ENCODE data around the gene ACBD5.
"Not testable (repeated sequence)": the region's sequence is repeated elsewhere in the genome, so short reads cannot be mapped to it uniquely, and the experiment has no call there.

ACBD5 gene

DNA sequence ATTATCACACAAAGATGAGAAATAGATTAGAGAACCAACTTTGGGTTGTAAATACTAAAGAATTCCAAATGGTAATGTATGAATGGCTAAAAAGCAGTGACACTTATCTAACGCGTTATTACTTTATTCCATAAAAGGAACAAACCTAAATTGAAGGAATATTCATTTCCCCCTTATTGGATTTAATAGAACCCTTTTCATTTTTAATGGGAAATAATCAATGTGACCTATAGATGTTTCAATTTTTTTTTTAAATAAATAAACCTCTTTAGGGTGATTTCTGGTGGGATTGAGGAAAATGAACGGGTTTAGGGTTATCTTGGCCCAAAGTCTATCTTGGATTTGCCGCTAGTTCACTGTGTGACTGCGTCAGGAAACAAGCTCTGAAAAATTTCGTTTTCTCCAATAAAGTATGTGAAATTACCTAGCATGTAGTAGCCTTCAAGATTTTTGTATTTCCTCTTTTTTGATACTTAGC is 1.9 kb upstream of the ACBD5 start:
- Mint-ChIP-seq H3K27ac (peak overlapping the region; percentile 99), H3K4me3 (peak overlapping the region; percentile 92), H3K27me3 (ENCODE audit: low read depth, poor library complexity) (peaks cover 4% of the 10 kb centered on the region), H3K4me1 (peaks cover 59% of the 10 kb centered on the region), H3K36me3 (ENCODE audit: low read depth) (peaks cover 3% of the 10 kb centered on the region), H3K9me3 (no peaks in the 10 kb centered on the region)
- no peak for DNase-seq
- no peak for TF ChIP-seq CTCF (IDR thresholded peaks at IDR 0.05)

- Mint-ChIP-seq H3K4me3 (peak overlapping the region; percentile 92), H3K27ac (peak overlapping the region; percentile 99), H3K27me3 (ENCODE audit: low read depth, poor library complexity) (peaks cover 4% of the 10 kb centered on the region), H3K9me3 (no peaks in the 10 kb centered on the region), H3K4me1 (peaks cover 59% of the 10 kb centered on the region), H3K36me3 (ENCODE audit: low read depth) (peaks cover 3% of the 10 kb centered on the region)
- peak; percentile 91 for DNase-seq
- TF ChIP-seq CTCF (IDR thresholded peaks at IDR 0.05), result peak; percentile 17
These were observed 1.3 kb upstream of the ACBD5 start for GRCh38 chr10:27241652-27242472.

- DNase-seq, result peak; percentile 32
- H3K4me3 Mint-ChIP-seq, result peak overlapping the region; percentile 92
- TF ChIP-seq CTCF (IDR thresholded peaks at IDR 0.05), result no peak
- H3K36me3 Mint-ChIP-seq (ENCODE audit: low read depth), result peaks cover 3% of the 10 kb centered on the region
- peak overlapping the region; percentile 99 for H3K27ac Mint-ChIP-seq
- H3K4me1 Mint-ChIP-seq, result peaks cover 54% of the 10 kb centered on the region
- H3K27me3 Mint-ChIP-seq (ENCODE audit: low read depth, poor library complexity), result peaks cover 3% of the 10 kb centered on the region
- no peaks in the 10 kb centered on the region for H3K9me3 Mint-ChIP-seq
These were observed 534 bp upstream of the ACBD5 start for GRCh38 chr10:27241010-27241651.

GRCh38 chr10:27237531-27237930 is 3.1 kb downstream of the ACBD5 start:
- Mint-ChIP-seq H3K36me3 (ENCODE audit: low read depth) (peaks cover 17% of the 10 kb centered on the region), H3K4me1 (peaks cover 24% of the 10 kb centered on the region)
- not testable (repeated sequence) for H3K9me3 Mint-ChIP-seq; H3K4me3 Mint-ChIP-seq; H3K27ac Mint-ChIP-seq; DNase-seq; H3K27me3 Mint-ChIP-seq (ENCODE audit: low read depth, poor library complexity)

DNA sequence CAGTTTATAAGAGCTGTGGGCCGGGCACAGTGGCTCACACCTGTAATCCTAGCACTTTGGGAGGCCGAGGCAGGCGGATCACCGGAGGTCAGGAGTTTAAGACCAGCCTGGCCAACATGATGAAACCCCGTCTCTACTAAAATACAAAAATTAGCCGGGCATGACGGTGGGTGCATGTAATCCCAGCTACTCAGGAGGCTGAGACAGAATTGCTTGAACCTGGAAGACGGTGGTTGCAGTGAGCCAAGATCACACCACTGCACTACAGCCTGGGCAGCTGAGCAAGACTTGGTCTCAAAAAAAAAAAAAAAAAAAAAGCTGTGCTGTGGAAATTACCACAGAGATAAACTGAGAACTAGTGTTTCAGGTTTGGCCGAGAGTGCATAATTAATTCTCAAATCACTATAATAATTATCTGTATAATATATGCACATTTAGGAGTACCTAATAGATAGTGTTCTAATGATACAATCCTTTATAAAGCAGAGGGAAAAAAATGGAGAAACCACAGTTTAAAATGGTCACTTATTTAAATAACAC is 3.9 kb downstream of the ACBD5 start:
- peaks cover 23% of the 10 kb centered on the region for H3K4me1 Mint-ChIP-seq
- DNase-seq; H3K4me3 Mint-ChIP-seq; H3K9me3 Mint-ChIP-seq; H3K27me3 Mint-ChIP-seq (ENCODE audit: low read depth, poor library complexity); H3K27ac Mint-ChIP-seq: not testable (repeated sequence)
- H3K36me3 Mint-ChIP-seq (ENCODE audit: low read depth), result peaks cover 19% of the 10 kb centered on the region

- Mint-ChIP-seq H3K4me1 (peaks cover 15% of the 10 kb centered on the region), H3K9me3 (no peaks in the 10 kb centered on the region), H3K27me3 (ENCODE audit: low read depth, poor library complexity) (no peaks in the 10 kb centered on the region), H3K27ac (no peak overlapping the region), H3K36me3 (ENCODE audit: low read depth) (peaks cover 26% of the 10 kb centered on the region), H3K4me3 (no peak overlapping the region)
- no peak for TF ChIP-seq CTCF (IDR thresholded peaks at IDR 0.05)
- no peak for DNase-seq
These were observed 4.9 kb downstream of the ACBD5 start for GRCh38 chr10:27235706-27236105.

Data from nephron progenitor cell (in vitro differentiated cells).